ENCODE data around the gene TAX1BP3.

DNA sequence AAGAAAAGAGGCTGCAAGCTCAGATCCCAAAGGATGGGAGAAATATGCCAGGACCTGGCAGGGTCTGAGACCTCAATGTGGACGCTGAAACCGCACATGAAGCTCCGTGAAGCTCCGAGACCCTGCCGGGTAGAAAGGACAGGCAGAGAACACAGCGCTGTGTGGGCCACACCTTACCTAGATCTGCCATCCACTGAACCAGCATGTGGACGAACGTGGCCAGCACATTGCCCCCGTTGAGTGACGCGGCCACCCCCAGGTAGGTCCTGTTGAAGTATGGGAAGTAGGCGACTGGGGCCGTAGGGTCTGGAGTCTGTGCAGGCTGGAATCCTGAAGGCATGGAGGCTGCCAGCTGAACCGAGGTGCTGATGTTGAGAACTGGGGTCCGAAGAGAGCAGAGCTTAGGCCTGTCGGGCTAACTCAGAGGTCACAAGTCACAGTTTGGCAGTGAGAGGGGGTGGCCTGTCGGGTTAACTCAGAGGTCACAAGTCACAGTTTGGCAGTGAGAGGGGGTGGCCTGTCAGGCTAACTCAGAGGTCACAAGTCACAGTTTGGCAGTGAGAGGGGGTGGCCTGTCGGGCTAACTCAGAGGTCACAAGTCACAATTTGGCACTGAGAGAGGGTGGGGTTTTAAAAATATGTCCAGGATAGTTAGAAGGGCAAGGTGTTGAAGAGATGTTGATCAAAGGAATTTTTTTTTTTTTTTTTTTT, 53.1 kb downstream of the TAX1BP3 start:
- TF ChIP-seq, protein P1, sequence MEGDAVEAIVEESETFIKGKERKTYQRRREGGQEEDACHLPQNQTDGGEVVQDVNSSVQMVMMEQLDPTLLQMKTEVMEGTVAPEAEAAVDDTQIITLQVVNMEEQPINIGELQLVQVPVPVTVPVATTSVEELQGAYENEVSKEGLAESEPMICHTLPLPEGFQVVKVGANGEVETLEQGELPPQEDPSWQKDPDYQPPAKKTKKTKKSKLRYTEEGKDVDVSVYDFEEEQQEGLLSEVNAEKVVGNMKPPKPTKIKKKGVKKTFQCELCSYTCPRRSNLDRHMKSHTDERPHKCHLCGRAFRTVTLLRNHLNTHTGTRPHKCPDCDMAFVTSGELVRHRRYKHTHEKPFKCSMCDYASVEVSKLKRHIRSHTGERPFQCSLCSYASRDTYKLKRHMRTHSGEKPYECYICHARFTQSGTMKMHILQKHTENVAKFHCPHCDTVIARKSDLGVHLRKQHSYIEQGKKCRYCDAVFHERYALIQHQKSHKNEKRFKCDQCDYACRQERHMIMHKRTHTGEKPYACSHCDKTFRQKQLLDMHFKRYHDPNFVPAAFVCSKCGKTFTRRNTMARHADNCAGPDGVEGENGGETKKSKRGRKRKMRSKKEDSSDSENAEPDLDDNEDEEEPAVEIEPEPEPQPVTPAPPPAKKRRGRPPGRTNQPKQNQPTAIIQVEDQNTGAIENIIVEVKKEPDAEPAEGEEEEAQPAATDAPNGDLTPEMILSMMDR (IDR thresholded peaks at IDR 0.05): no peak
- TF ChIP-seq RAD21 (IDR thresholded peaks at IDR 0.05; ENCODE audit: low read length) (no peak), RXRA (IDR thresholded peaks at IDR 0.05; ENCODE audit: borderline replicate concordance, low read depth) (no peak), FOXJ3 (CRISPR knock-in tag; IDR thresholded peaks at IDR 0.05) (no peak), GABPA (IDR thresholded peaks at IDR 0.05; ENCODE audit: low read depth) (no peak), YY1 (IDR thresholded peaks at IDR 0.05; ENCODE audit: low read depth) (no peak), POLR2AphosphoS5 (IDR thresholded peaks at IDR 0.05; ENCODE audit: low read depth, low read length) (no peak)
- TF ChIP-seq, protein P2, sequence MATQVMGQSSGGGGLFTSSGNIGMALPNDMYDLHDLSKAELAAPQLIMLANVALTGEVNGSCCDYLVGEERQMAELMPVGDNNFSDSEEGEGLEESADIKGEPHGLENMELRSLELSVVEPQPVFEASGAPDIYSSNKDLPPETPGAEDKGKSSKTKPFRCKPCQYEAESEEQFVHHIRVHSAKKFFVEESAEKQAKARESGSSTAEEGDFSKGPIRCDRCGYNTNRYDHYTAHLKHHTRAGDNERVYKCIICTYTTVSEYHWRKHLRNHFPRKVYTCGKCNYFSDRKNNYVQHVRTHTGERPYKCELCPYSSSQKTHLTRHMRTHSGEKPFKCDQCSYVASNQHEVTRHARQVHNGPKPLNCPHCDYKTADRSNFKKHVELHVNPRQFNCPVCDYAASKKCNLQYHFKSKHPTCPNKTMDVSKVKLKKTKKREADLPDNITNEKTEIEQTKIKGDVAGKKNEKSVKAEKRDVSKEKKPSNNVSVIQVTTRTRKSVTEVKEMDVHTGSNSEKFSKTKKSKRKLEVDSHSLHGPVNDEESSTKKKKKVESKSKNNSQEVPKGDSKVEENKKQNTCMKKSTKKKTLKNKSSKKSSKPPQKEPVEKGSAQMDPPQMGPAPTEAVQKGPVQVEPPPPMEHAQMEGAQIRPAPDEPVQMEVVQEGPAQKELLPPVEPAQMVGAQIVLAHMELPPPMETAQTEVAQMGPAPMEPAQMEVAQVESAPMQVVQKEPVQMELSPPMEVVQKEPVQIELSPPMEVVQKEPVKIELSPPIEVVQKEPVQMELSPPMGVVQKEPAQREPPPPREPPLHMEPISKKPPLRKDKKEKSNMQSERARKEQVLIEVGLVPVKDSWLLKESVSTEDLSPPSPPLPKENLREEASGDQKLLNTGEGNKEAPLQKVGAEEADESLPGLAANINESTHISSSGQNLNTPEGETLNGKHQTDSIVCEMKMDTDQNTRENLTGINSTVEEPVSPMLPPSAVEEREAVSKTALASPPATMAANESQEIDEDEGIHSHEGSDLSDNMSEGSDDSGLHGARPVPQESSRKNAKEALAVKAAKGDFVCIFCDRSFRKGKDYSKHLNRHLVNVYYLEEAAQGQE (IDR thresholded peaks at IDR 0.05; ENCODE audit: low read depth, low read length): no peak
